Measurements from ENCODE around the gene NET1.

GRCh38 chr10:5494611-5495010, 82.3 kb downstream of the NET1 start:
- TF ChIP-seq CTCF (conservative IDR thresholded peaks at IDR 0.05; ENCODE audit: low read length) = no peak
- TF ChIP-seq EZH2phosphoT487 (IDR thresholded peaks at IDR 0.05; ENCODE audit: borderline replicate concordance, low read depth, low read length) = no peak

Data from OCI-LY7 (cell line).